HG02763 (cell line): Measurements from ENCODE around the gene USP36.

ENCODE experiments used
- ATAC-seq: cut with Tn5 transposase; IDR thresholded peaks from one replicate; pipeline ENCODE4 v1.9.1; 2021; ENCODE audit warnings: mild to moderate bottlenecking, moderate library complexity; ENCODE audit not compliant: unreplicated experiment

The USP36 gene

DNA sequence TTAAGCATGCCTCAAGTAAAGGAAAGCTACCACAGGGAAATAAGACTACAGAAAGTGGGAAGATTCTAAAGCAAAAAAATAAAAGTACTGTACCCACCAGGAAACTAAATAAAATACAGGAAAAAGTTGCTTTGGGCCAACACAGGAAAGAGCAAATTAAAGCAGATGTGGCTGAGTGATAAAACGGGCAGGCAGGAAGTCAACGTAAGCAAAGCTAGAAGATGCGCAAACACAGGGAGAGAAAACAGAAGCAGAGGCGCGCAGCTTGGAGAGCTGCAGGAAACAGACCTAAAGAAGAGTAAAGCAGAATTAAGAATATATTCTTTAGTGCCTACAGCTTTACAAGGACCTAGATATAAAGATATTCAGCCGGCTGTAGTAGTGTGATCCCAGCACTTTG is 21.7 kb downstream of the USP36 start:
- ATAC-seq = no peak

DNA sequence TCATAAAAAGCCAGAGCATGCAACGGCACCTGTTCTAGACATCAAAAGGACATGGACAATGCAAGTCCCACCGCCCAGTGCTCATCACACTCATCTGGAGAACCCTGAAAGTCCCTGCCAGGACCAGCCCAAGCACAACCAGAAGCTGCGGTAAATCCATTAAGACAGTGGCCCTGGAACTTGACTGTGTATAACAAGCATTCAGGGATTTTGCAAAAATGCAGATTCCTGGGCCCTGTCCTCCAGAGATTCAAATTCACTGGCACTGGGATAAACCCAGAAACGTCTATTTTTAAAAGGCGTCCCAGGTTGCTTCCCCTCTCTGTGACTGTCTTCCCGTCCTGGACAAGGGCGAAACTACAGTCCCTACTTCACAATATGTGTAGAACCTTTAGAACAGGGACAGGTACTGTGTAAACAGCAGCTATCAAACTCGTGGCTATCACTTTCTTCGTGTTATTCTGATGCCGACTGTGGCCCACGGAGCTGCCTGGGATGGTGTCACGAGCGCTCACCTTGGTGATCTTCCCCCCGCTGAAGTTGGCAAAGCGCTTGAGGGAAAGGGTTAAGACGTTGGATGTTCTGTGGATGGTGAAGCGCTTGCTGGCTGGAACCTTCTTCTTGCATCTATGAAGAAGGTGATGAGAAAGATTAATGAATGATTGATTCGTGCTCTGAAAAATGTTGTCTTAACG is 22.3 kb downstream of the USP36 start:
- ATAC-seq = no peak

GRCh38 chr17:78817123-78817522 is 23.5 kb downstream of the USP36 start:
- no peak for ATAC-seq

DNA sequence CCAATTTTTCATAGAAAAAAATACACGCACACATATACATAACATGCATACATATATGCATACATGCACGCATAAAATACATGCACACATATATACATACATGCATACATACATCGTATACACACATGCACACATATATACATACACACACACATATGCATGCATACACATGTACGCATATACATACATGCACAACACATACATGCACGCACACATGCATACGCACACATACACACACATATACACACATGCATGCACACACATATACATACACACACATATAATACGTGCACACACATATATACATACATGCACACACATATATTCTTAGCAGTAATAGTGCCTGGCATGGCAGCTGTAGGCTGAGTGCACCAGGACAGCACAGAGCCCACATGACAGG is 24.9 kb downstream of the USP36 start:
- no peak for ATAC-seq

GRCh38 chr17:78812855-78813254 is 27.8 kb downstream of the USP36 start:
- ATAC-seq = no peak

DNA sequence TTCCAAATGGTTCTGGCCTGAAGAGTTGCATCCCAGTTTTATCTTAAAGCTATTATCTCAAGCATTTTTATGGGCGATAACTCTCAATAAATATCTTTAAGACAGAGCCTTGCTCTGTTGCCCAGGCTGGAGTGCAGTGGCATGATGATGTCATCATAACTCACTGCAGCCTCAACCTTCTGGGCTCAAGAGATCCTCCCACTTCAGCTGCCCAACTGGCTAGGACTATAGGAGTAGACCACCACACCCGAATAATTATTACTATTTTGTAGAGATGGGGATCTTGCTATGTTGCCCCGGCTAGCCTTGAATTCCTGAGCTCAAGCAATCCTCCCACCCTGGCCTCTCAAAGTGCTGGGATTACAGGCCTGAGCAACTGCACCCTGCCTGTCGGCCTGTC is 32.5 kb downstream of the USP36 start:
- no peak for ATAC-seq

DNA sequence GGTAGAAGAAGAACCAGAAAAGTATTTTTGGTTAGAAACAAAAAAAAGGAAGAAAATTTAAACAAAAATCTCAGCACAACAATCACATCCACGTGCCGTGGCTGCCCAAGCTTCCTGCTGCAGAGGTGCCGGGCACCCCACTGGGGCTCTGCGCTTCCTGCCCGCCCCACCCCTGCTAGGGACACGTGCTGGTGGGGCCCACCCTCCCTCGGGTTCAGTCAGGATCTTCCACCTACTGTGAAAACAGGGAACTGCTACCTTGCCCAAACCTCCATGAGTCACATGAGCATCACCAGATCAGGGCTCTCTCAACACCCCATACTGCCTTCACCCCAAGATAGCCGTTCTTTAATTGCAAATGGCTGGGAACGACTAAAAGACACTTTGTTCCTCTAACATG is 34.2 kb downstream of the USP36 start:
- ATAC-seq = no peak

GRCh38 chr17:78805301-78805700 is 35.3 kb downstream of the USP36 start:
- ATAC-seq = no peak

- ATAC-seq = no peak
These were observed 35.8 kb downstream of the USP36 start for GRCh38 chr17:78804777-78805176.

- no peak for ATAC-seq
These were observed 37.3 kb downstream of the USP36 start for GRCh38 chr17:78803186-78803845.

DNA sequence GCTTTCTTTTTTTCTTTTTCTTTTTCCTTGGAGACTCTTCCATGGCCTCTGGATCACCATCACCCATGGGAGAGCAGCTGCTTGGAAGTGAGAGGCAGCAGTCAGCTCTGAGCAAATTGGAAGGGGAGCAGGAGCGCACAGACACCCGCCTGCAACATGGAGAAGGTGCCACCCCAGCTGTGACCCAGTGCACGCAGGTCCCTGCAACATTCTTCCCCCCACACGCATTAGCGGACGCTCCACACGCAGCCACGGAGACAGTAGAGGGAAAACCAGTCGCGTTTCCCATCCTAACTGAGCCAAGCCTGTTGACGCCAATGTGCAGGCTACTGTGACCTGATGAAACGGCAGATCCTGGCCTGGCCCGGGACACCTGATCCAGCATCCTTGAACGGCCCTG is 38.2 kb downstream of the USP36 start:
- ATAC-seq = no peak

- ATAC-seq = no peak
These were observed 38.6 kb downstream of the USP36 start for GRCh38 chr17:78802008-78802407.

DNA sequence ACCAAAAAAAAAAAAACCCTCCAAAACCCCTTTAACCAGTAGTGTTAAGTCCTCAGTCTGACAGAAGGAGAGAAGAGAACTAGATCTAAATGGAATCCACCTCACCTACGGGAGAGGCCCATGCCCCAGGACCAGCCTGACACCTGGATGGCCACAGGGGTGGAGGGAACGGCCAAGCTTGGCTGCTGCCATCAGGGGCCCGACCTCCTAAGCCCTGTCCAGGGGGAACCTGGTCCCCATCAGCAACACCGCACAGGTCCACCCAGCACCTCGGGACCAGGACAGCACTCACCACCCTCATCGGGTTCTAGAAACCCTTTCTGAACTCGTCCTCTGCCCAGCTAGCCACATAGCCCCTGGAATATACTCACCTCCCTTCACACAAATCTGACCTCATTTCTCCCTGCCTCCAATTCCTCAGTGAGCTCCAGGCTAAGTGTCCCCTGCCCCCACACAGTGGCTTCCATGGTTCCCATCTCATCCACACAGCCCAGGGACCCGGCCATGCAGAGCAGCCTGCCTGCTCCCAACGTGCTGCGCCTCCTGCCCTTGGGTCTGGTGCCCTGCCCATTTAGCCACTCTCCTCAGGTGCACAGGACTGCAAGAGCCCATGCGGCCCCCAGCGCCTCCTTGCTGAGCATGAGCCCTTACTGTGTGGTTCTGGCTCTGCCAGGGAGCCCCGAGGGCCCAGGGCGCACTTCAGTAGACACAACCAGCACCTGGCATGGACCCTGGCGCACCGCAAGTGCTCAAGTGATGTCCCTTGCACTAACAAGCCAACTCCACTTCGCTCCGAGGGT is 40.3 kb downstream of the USP36 start:
- no peak for ATAC-seq

DNA sequence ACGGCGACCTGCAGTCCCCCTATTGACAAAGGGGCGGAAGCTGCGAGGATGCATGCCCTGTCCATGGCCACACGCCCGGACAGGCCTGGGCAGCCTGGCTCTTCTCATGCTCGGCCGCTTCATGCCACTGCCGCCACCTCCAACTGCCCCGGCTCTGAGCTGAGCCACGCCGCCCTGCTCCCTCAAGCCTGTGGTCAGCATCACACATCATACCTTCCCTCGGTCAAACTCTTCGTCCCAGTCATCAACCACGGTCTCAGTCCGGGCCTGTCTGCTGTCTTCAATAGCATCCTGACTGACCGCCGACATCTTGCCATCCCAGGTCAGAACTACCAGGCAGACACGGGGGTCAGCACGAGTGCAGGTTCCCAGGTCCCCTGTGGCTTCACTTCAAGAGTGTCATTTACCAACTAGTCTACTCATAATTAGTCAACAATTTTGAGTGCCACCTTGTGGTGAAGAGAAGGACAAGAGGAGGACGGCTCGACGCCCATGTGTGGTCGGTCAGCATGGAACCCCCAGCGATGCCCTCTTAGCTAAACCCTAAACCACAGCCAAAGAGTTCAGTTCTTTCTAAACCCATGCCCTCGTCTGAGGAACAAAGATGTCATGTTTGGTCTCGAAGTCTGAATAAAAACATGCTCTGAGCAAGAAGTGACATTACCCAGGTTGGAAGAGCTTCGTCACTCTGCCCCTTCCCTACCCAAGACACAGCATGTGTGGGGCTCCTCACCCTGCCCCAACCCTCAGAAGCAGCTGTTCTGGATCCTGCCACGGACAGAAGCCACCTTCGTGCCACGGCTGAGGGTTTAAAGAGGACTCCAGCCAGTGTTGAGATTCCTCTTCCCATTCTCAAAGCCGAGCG is 41.7 kb downstream of the USP36 start:
- ATAC-seq = no peak

- ATAC-seq = no peak
These were observed 42.7 kb downstream of the USP36 start for GRCh38 chr17:78797691-78798585.

DNA sequence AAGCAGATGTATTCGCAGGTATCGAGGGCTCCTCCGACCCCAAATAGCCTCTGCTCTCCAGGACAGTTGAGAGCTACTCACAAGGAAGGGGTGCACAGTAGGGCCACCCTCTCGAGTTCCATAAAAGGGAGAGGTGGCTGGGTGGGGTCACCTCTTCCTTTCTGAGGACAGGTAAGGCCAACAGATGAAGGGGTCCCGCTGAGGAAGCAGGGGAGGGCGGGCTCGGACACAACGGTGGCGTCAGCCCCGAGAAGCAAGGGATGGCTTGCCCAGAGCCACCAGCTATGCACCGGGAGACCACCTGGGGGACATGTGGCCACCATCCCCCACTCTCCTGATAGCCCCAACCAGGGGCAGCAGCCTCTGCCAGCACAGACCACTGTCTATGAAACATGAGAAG is 43.4 kb downstream of the USP36 start:
- no peak for ATAC-seq

DNA sequence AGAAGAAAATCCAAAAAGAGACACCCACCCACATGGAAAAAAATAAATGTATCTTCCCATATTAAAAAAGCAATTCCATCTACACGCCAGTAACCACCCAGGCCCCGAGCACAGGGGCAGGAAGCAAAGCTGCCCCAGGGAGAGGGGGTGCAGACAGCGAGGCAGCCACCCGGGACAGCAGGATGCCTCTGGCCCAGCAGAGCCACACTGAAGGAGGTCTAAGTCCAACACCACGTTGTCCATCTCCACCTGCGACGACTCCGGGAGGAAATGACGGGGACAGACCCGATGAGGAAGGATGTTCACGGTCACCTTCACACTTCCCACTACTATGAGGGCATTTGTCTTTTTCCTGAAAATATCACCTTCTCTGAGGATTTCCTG is 44.1 kb downstream of the USP36 start:
- ATAC-seq = no peak

- no peak for ATAC-seq
These were observed 44.6 kb downstream of the USP36 start for GRCh38 chr17:78795861-78796516.

GRCh38 chr17:78794864-78795640 is 45.6 kb downstream of the USP36 start:
- ATAC-seq = no peak
